MM.1S (cell line): Measurements from ENCODE around the gene ZNF618.

Experiments used
- DNase-seq: peaks from one replicate; pipeline ENCODE4 v3.0.0-alpha.2; 2015
- H2AFZ ChIP-seq: fragments of 300-600 bp; sonication (generic); 2 replicates; pipeline ENCODE4 v1.6.0; 2016; ENCODE audit warnings: antibody characterized with exemption, low read length
- H3F3A ChIP-seq: fragments of 300-600 bp; sonication (generic); 2 replicates; pipeline ENCODE4 v1.6.1; 2016; ENCODE audit warnings: mild to moderate bottlenecking, antibody characterized with exemption, low read length, moderate library complexity, mixed read lengths; ENCODE audit not compliant: insufficient read depth
- H3K27ac ChIP-seq: fragments of 300-600 bp; sonication (generic); 2 replicates; pipeline ENCODE4 v1.5.1; 2016; ENCODE audit warnings: mild to moderate bottlenecking, low read length
- H3K27me3 ChIP-seq: fragments of 300-600 bp; sonication (generic); replicated peaks from 2 replicates; pipeline ENCODE4 v1.6.0; 2016; ENCODE audit warnings: low read length; ENCODE audit not compliant: insufficient read depth
- H3K36me3 ChIP-seq: fragments of 300-600 bp; sonication (generic); replicated peaks from 2 replicates; pipeline ENCODE4 v1.6.1; 2016; ENCODE audit warnings: mild to moderate bottlenecking, low read length, mixed read lengths; ENCODE audit not compliant: insufficient read depth
- H3K4me1 ChIP-seq: fragments of 300-600 bp; sonication (generic); 2 replicates; pipeline ENCODE4 v1.6.1; 2016; ENCODE audit warnings: low read length, mixed read lengths
- H3K4me2 ChIP-seq: fragments of 300-600 bp; sonication (generic); 2 replicates; pipeline ENCODE4 v1.6.0; 2016; ENCODE audit warnings: low read depth, low read length
- H3K4me3 ChIP-seq: fragments of 300-600 bp; sonication (generic); 2 replicates; pipeline ENCODE4 v1.5.1; 2016; ENCODE audit warnings: low read length, mixed read lengths
- H3K79me2 ChIP-seq: fragments of 300-600 bp; sonication (generic); 2 replicates; pipeline ENCODE4 v1.6.1; 2016; ENCODE audit warnings: mixed run types, low read length, mixed read lengths
- H3K9ac ChIP-seq: fragments of 300-600 bp; sonication (generic); 2 replicates; pipeline ENCODE4 v1.6.1; 2016; ENCODE audit warnings: low read length, mixed read lengths
- H3K9me2 ChIP-seq: fragments of 300-600 bp; sonication (generic); replicated peaks from 2 replicates; pipeline ENCODE4 v1.6.1; 2016; ENCODE audit warnings: mild to moderate bottlenecking, low read length, mixed read lengths; ENCODE audit not compliant: insufficient read depth
- H3K9me3 ChIP-seq: fragments of 300-600 bp; sonication (generic); replicated peaks from 2 replicates; pipeline ENCODE4 v1.6.1; 2016; ENCODE audit warnings: mild to moderate bottlenecking, low read length, mixed read lengths; ENCODE audit not compliant: insufficient read depth
- H4K20me1 ChIP-seq: fragments of 300-600 bp; sonication (generic); 2 replicates; pipeline ENCODE4 v1.6.1; 2016; ENCODE audit warnings: mild to moderate bottlenecking, low read length, moderate library complexity, mixed read lengths; ENCODE audit not compliant: insufficient read depth
- EZH2 ChIP-seq: fragments of 300-600 bp; sonication (generic); optimal IDR thresholded peaks from 2 replicates; pipeline ENCODE3; 2017; ENCODE audit warnings: low read depth, mild to moderate bottlenecking, antibody characterized with exemption, low read length, mixed read lengths
- EZH2phosphoT487 ChIP-seq: fragments of 300-600 bp; sonication (generic); IDR thresholded peaks from 2 replicates; pipeline ENCODE4 v1.6.1; 2018; ENCODE audit warnings: antibody characterized with exemption, low read length
- TF ChIP-seq, protein P1 (sequence below): fragments of 300-600 bp; sonication (generic); IDR thresholded peaks from 2 replicates; pipeline ENCODE4 v1.5.1; 2016; ENCODE audit warnings: antibody characterized with exemption, low read length, mixed read lengths

ZNF618 gene

GRCh38 chr9:113963017-113963620 is 87.0 kb downstream of the ZNF618 start:
- H4K20me1 ChIP-seq: no peaks in the 10 kb centered on the region
- H3K4me3 ChIP-seq: no peak overlapping the region
- no peak overlapping the region for H3K4me2 ChIP-seq
- TF ChIP-seq, protein P1, sequence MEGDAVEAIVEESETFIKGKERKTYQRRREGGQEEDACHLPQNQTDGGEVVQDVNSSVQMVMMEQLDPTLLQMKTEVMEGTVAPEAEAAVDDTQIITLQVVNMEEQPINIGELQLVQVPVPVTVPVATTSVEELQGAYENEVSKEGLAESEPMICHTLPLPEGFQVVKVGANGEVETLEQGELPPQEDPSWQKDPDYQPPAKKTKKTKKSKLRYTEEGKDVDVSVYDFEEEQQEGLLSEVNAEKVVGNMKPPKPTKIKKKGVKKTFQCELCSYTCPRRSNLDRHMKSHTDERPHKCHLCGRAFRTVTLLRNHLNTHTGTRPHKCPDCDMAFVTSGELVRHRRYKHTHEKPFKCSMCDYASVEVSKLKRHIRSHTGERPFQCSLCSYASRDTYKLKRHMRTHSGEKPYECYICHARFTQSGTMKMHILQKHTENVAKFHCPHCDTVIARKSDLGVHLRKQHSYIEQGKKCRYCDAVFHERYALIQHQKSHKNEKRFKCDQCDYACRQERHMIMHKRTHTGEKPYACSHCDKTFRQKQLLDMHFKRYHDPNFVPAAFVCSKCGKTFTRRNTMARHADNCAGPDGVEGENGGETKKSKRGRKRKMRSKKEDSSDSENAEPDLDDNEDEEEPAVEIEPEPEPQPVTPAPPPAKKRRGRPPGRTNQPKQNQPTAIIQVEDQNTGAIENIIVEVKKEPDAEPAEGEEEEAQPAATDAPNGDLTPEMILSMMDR: peak; percentile 58
- TF ChIP-seq EZH2phosphoT487: no peak
- H2AFZ ChIP-seq: no peak overlapping the region
- peak; percentile 13 for DNase-seq
- H3K4me1 ChIP-seq: no peaks in the 10 kb centered on the region
- no peaks in the 10 kb centered on the region for H3K27me3 ChIP-seq
- no peaks in the 10 kb centered on the region for H3K36me3 ChIP-seq
- no peaks in the 10 kb centered on the region for H3K9me2 ChIP-seq
- H3K9ac ChIP-seq: no peak overlapping the region
- no peaks in the 10 kb centered on the region for H3K9me3 ChIP-seq
- no peak overlapping the region for H3K27ac ChIP-seq
- H3F3A ChIP-seq: no peaks in the 10 kb centered on the region
- no peaks in the 10 kb centered on the region for H3K79me2 ChIP-seq

DNA sequence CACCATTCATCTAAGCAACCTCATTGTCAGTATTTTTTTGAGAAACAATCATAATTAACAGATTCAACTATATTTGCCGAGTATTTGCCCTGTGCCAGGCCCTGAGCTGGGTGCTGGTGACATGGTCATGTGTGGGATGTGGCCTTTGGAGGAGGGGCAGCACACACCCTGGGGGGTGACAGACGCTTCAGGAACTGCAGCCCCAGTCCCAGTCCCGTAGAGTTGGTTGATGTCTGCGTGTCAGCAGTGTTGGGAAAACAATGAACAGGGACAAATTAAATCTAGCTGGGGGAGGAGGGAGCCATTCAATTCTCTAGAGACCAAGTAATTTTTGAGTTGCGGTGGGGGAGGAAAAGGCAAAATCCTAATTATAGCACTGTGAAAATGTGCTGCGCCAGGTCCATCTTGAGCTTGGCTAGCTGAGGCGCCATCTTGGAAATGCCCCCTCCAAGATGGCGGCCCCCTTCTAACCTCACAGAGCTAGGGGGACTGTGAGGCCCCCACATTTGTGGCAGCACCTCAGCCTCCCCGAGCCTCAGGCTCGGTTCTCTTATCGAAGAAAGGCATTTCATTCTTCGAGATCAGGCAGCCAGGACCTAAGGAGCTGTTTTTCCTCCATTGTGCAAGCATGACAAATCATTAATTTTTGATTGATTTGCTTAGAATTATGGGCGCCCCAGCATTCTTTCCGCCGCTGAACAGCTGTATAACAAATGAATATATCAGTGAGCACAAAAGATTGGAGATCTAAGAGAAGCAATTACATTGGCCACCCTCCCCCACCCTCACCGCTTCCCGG is 87.8 kb downstream of the ZNF618 start:
- H3K27ac ChIP-seq: no peak overlapping the region
- no peaks in the 10 kb centered on the region for H3K79me2 ChIP-seq
- no peaks in the 10 kb centered on the region for H4K20me1 ChIP-seq
- no peak overlapping the region for H3K4me3 ChIP-seq
- no peaks in the 10 kb centered on the region for H3K4me1 ChIP-seq
- DNase-seq: no peak
- H3K27me3 ChIP-seq: no peaks in the 10 kb centered on the region
- TF ChIP-seq, protein P1: no peak
- TF ChIP-seq EZH2: no peak
- no peak for TF ChIP-seq EZH2phosphoT487
- no peaks in the 10 kb centered on the region for H3K9me2 ChIP-seq
- no peaks in the 10 kb centered on the region for H3F3A ChIP-seq
- no peak overlapping the region for H3K4me2 ChIP-seq
- no peaks in the 10 kb centered on the region for H3K36me3 ChIP-seq
- H2AFZ ChIP-seq: no peak overlapping the region
- no peak overlapping the region for H3K9ac ChIP-seq
- no peaks in the 10 kb centered on the region for H3K9me3 ChIP-seq

- Histone ChIP-seq H4K20me1 (no peaks in the 10 kb centered on the region), H3F3A (no peaks in the 10 kb centered on the region), H2AFZ (no peak overlapping the region), H3K27me3 (no peaks in the 10 kb centered on the region), H3K4me2 (no peak overlapping the region), H3K9me2 (no peaks in the 10 kb centered on the region), H3K9ac (no peak overlapping the region), H3K27ac (no peak overlapping the region), H3K4me3 (no peak overlapping the region), H3K4me1 (no peaks in the 10 kb centered on the region), H3K36me3 (no peaks in the 10 kb centered on the region), H3K79me2 (no peaks in the 10 kb centered on the region), H3K9me3 (no peaks in the 10 kb centered on the region)
- TF ChIP-seq EZH2phosphoT487: no peak
- TF ChIP-seq, protein P1: no peak
- TF ChIP-seq EZH2: no peak
- no peak for DNase-seq
Observed at GRCh38 chr9:113964495-113965170, 88.5 kb downstream of the ZNF618 start.
